Measurements from ENCODE around the gene ZFP69B. TPM values are rescaled to one million over a fixed set of nuclear protein-coding genes. Genes with fewer than 3 reads are reported as not detected.

ZFP69B gene
- total RNA-seq, 4 donors from 2014 or later: 0.39 to 2.3 (median 1.3) TPM

DNA sequence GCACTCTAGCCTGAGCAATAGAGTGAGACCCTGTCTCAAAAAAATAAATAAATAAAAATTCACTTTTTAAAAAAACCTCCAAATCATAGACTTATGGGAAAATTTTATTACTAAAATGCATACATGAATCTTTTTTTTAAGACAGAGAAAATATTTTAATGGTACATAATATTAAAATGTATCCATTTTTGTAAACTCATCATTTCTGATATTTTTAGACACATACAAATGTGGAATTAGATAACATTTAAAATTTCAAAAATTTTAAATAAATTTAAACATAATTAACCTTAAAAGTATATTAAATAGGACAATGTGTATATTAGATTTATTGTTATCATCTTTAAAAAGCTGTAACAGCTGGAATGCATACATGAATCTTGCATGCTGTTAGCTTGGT lies 42.8 kb upstream of the ZFP69B start:
- Histone ChIP-seq H3K4me1 (peaks cover 0 to 13% (median 4%) of the 10 kb centered on the region in 4 donors), H3K27ac (no peak overlapping the region), H3K27me3 (no peaks in the 10 kb centered on the region), H3K36me3 (peaks cover 0 to 24% (median 0%) of the 10 kb centered on the region in 3 donors), H3K4me3 (no peak overlapping the region), H3K9me3 (no peaks in the 10 kb centered on the region)
- DNase-seq (ENCODE audit: low spot score in 2 of 2): no peak
- TF ChIP-seq POLR2A (IDR thresholded peaks at IDR 0.05) (no peak), EP300 (IDR thresholded peaks at IDR 0.05) (no peak)
- TF ChIP-seq, protein P1, sequence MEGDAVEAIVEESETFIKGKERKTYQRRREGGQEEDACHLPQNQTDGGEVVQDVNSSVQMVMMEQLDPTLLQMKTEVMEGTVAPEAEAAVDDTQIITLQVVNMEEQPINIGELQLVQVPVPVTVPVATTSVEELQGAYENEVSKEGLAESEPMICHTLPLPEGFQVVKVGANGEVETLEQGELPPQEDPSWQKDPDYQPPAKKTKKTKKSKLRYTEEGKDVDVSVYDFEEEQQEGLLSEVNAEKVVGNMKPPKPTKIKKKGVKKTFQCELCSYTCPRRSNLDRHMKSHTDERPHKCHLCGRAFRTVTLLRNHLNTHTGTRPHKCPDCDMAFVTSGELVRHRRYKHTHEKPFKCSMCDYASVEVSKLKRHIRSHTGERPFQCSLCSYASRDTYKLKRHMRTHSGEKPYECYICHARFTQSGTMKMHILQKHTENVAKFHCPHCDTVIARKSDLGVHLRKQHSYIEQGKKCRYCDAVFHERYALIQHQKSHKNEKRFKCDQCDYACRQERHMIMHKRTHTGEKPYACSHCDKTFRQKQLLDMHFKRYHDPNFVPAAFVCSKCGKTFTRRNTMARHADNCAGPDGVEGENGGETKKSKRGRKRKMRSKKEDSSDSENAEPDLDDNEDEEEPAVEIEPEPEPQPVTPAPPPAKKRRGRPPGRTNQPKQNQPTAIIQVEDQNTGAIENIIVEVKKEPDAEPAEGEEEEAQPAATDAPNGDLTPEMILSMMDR (IDR thresholded peaks at IDR 0.05): no peak

DNA sequence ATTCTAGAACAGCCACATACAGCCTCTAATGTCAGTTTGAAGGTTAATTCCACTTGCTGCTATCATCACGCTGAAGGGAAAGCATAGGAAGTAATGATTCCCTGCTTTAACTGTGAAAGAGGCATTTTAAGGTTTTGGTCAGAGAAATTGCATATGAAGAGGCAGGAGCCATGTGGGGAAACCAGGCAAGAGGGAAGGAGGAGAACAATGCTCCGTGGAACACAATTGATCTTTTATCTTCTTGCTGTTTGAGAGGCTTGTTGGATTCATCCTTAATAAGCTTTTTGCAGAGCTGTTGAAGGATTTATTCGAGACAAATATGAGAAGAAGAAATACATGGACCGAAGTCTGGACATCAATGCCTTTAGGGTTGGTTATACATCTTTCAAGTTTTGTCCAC lies 40.8 kb upstream of the ZFP69B start:
- no peak overlapping the region for H3K27ac ChIP-seq
- peaks cover 0 to 3% (median 2%) of the 10 kb centered on the region in 4 donors for H3K4me1 ChIP-seq
- DNase-seq (ENCODE audit: low spot score in 2 of 2): no peak
- H3K4me3 ChIP-seq: no peak overlapping the region
- peaks cover 0 to 43% (median 0%) of the 10 kb centered on the region in 3 donors for H3K36me3 ChIP-seq
- WGBS, 2 donors: 62 to 64% methylated on average over 4 of the region's 4 CpGs
- H3K9me3 ChIP-seq: no peaks in the 10 kb centered on the region
- TF ChIP-seq, protein P1 (IDR thresholded peaks at IDR 0.05): no peak
- TF ChIP-seq POLR2A (IDR thresholded peaks at IDR 0.05) (no peak), EP300 (IDR thresholded peaks at IDR 0.05) (no peak)
- H3K27me3 ChIP-seq: no peaks in the 10 kb centered on the region

DNA sequence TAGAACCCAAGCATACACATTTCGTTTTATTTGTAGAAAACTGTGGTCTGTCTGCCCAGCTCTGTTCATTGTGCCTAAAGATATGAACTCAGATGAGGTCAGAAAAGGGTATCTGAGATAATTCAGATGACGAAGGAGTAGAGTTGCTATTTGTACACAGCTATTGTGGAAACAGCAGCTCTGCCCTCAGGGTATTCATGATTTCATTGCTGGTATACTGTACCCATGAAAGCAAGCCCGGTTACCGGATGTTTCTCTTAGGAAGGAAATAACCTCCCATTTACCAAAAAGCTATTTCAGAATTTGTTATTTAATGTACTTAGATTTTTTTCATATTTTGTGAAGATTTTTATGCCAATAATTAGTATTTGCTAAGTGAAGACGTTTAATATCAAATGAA lies 39.0 kb upstream of the ZFP69B start:
- Histone ChIP-seq H3K9me3 (no peaks in the 10 kb centered on the region), H3K36me3 (peaks cover 0 to 61% (median 6%) of the 10 kb centered on the region in 3 donors), H3K4me1 (no peaks in the 10 kb centered on the region), H3K4me3 (no peak overlapping the region), H3K27me3 (no peaks in the 10 kb centered on the region), H3K27ac (no peak overlapping the region)
- 52 to 56% methylated on average over 5 of the region's 5 CpGs for WGBS, 2 donors
- DNase-seq (ENCODE audit: low spot score in 2 of 2): no peak
- TF ChIP-seq, protein P1 (IDR thresholded peaks at IDR 0.05): no peak
- no peak for TF ChIP-seq EP300 (IDR thresholded peaks at IDR 0.05)

DNA sequence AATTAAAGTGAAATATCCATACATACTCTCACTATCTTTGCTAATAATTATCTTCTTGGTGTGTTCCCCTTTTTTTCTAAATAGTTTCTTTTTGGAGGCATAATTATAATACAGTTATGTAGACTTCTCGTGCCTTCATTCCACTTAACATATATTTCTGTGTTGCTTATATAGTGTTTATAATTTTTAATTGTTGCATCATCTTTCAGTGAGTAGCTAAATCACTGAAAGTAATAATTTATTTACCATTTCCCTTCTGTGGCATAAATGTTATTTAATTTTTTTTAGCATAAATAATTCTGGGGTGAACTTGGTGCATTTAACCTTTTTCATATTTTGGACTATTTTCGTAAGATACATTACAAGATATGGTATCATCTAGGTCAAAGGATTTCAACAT lies 38.4 kb upstream of the ZFP69B start:
- no peak overlapping the region for H3K27ac ChIP-seq
- H3K36me3 ChIP-seq: peaks cover 0 to 67% (median 9%) of the 10 kb centered on the region in 3 donors
- TF ChIP-seq POLR2A (IDR thresholded peaks at IDR 0.05): no peak
- no peak for TF ChIP-seq EP300 (IDR thresholded peaks at IDR 0.05)
- TF ChIP-seq, protein P1 (IDR thresholded peaks at IDR 0.05): no peak
- no peaks in the 10 kb centered on the region for H3K27me3 ChIP-seq
- no peaks in the 10 kb centered on the region for H3K4me1 ChIP-seq
- no peaks in the 10 kb centered on the region for H3K9me3 ChIP-seq
- no peak for DNase-seq (ENCODE audit: low spot score in 2 of 2)
- 88 to 92% methylated on average over 2 of the region's 2 CpGs for WGBS, 2 donors
- H3K4me3 ChIP-seq: no peak overlapping the region

DNA sequence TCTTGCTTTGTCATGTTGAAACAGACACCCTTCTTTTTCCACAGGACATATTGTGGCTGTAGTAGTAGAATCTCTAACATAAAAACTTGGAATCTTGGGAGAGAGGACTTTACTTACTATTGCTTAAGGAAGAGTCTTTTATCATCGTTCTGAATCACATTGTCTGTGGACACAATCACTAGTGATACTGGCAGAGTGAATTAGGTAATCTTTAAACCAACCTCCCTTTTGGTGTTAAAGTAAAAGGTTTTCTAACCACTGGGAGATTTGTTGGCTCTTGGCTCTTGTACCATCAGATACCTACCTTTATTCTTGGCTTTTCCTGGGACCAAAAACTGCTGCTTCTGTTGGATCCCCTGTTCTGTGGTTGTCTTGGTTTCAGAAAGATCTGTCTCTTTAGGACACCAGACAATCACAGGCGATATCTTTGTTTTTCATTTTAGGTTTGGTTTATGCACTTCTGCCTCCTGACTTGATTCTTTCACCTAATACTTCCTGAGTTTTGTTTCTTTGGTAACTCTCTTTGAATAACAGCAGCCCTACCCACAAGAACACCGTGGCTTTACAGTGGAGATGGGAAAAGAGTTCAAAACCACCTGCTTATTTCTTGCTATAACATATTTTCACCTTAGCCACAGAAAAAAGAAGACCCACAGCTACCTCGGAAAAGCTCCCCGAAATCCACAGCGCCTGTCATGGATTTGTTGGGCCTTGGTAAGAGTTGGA lies 36.6 kb upstream of the ZFP69B start:
- no peak for DNase-seq (ENCODE audit: low spot score in 2 of 2)
- no peak for TF ChIP-seq POLR2A (IDR thresholded peaks at IDR 0.05)
- WGBS, 2 donors: 95 to 96% methylated on average over 6 of the region's 6 CpGs
- no peaks in the 10 kb centered on the region for H3K9me3 ChIP-seq
- no peak overlapping the region for H3K27ac ChIP-seq
- no peaks in the 10 kb centered on the region for H3K27me3 ChIP-seq
- no peak overlapping the region for H3K4me3 ChIP-seq
- peaks cover 0 to 79% (median 16%) of the 10 kb centered on the region in 3 donors for H3K36me3 ChIP-seq
- no peaks in the 10 kb centered on the region for H3K4me1 ChIP-seq
